ENCODE measurements around the gene BANP. TPM values are rescaled to one million over a fixed set of nuclear protein-coding genes. Genes with fewer than 3 reads are reported as not detected.

BANP gene
- total and polyA plus RNA-seq, 2 of the 8 experiments (the other 6 are each of a cell fraction or from before 2014, with no cell fraction given) = 25.8 to 39.8 TPM

- no peak overlapping the region for H3K27ac ChIP-seq (ENCODE audit: low read depth, low read length)
- no peak overlapping the region for H2BK12ac ChIP-seq (ENCODE audit: low read depth, low read length)
- no peak overlapping the region for H4K91ac ChIP-seq (replicated peaks; ENCODE audit: insufficient read length, low read length)
- no peak overlapping the region for H3K4me3 ChIP-seq (ENCODE audit: extremely low read depth in 1 of 4, insufficient read depth in 2 of 4, low read depth in 3 of 4, low read length in 4 of 4)
- H4K5ac ChIP-seq (ENCODE audit: insufficient read length, low read depth, low read length) = no peak overlapping the region
- H2BK120ac ChIP-seq (replicated peaks; ENCODE audit: low read depth, low read length) = no peak overlapping the region
- H2AK5ac ChIP-seq (ENCODE audit: low read depth, low read length) = no peak overlapping the region
- 73% methylated on average over 11 of the region's 11 CpGs; no CpG with 5 or more reads in 1 of the 2 experiments for WGBS, 2 experiments (ENCODE audit: extremely low coverage in 1 of 2, insufficient coverage in 1 of 2, insufficient read length in 1 of 2, insufficient replicate concordance in 2 of 2, low coverage in 1 of 2, low lambda C conversion rate in 2 of 2, missing lambda C conversion rate in 1 of 2)
- ChIA-PET CTCF (ENCODE audit: partially characterized antibody) (interaction anchor here (0.6 to 1.8 kb wide), 12 partner anchors 10 to 807 kb away, joined by 3 to 10 read pairs (median 4); no protein-coding TSS in a partner anchor), POLR2A (ENCODE audit: partially characterized antibody) (interaction anchor here (0.7 kb wide), 1 partner anchor 18 kb away, joined by 3 read pairs; no protein-coding TSS in a partner anchor)
- H4K20me1 ChIP-seq (replicated peaks in 1 of 2; ENCODE audit: control insufficient read depth in 1 of 2, insufficient read depth in 2 of 2, low read length in 2 of 2) = no peaks in the 10 kb centered on the region
- no peaks in the 10 kb centered on the region for H3K23me2 ChIP-seq (ENCODE audit: low read depth, low read length)
- no peaks in the 10 kb centered on the region for H3K27me3 ChIP-seq (replicated peaks in 1 of 4; ENCODE audit: control insufficient read depth in 3 of 4, extremely low read depth in 1 of 4, insufficient read depth in 3 of 4, low read length in 3 of 4)
- no peaks in the 10 kb centered on the region for H3K9me3 ChIP-seq (ENCODE audit: insufficient read depth in 2 of 2, low read depth in 1 of 2, low read length in 1 of 2)
- H2BK5ac ChIP-seq (ENCODE audit: low read depth, low read length) = no peak overlapping the region
- DNase-seq (ENCODE audit: low read depth in 1 of 2, low spot score in 2 of 2) (no peak), FAIRE-seq (no peak)
- H3K79me2 ChIP-seq (ENCODE audit: control insufficient read depth in 1 of 2, insufficient read depth in 2 of 2, low read length in 2 of 2) = no peaks in the 10 kb centered on the region
- H3K14ac ChIP-seq (ENCODE audit: insufficient read length) = no peak overlapping the region
- no peak overlapping the region; a peak in 1 of 7 replicates for H3K9ac ChIP-seq (replicated peaks in 1 of 4; ENCODE audit: extremely low read depth in 1 of 4, low read depth in 3 of 4, low read length in 3 of 4)
- no peak overlapping the region for H3K4me2 ChIP-seq (ENCODE audit: insufficient read depth in 1 of 2, low read depth in 2 of 2, low read length in 2 of 2)
- H3K23ac ChIP-seq (ENCODE audit: insufficient read length) = no peak overlapping the region
- H3K36me3 ChIP-seq (ENCODE audit: control insufficient read depth in 2 of 4, insufficient read depth in 4 of 4, low read length in 3 of 4) = no peaks in the 10 kb centered on the region
- H3K18ac ChIP-seq (ENCODE audit: extremely low read depth, low read length) = no peak overlapping the region
- H3K79me1 ChIP-seq (ENCODE audit: low read depth, low read length) = no peaks in the 10 kb centered on the region
- peaks cover 0 to 11% (median under 1%) of the 10 kb centered on the region in 4 experiments; a peak in 3 of 7 replicates for H3K4me1 ChIP-seq (replicated peaks in 1 of 4; ENCODE audit: control insufficient read depth in 3 of 4, insufficient read depth in 4 of 4, low read length in 3 of 4)
- no peak overlapping the region for H2AFZ ChIP-seq (ENCODE audit: low read length)
- H3K4ac ChIP-seq (replicated peaks; ENCODE audit: insufficient read length, low read depth, low read length) = no peak overlapping the region
- no peak overlapping the region for H2BK20ac ChIP-seq (ENCODE audit: low read length)
- no peak overlapping the region; the same call in 1 of the 2 replicates for H4K8ac ChIP-seq (ENCODE audit: extremely low read depth, insufficient read depth, low read length)
- H2BK15ac ChIP-seq (ENCODE audit: low read length) = no peak overlapping the region
- no peak overlapping the region for H3K56ac ChIP-seq (replicated peaks; ENCODE audit: insufficient read length, low read depth, low read length)
- no peak for TF ChIP-seq YY1 (IDR thresholded peaks at IDR 0.05; ENCODE audit: low read depth, low read length)
- TF ChIP-seq RAD21 (IDR thresholded peaks at IDR 0.05 in 1 of 2, conservative IDR thresholded peaks at IDR 0.05 in 1 of 2; ENCODE audit: low read depth in 2 of 2, low read length in 2 of 2) = peak; percentile 57 to 68
- no peak for TF ChIP-seq NANOG (IDR thresholded peaks at IDR 0.05; ENCODE audit: insufficient read depth, low read depth, low read length, poor library complexity, severe bottlenecking)
- TF ChIP-seq KDM5A (IDR thresholded peaks at IDR 0.05; ENCODE audit: low read length) = no peak
- TF ChIP-seq CTCF (IDR thresholded peaks at IDR 0.05; ENCODE audit: control extremely low read depth in 1 of 3, insufficient read depth in 1 of 3, low read depth in 1 of 3, low read length in 3 of 3) = peak; percentile 36 to 58 (median 45); a peak in 3 of 4 replicates
- no peak for TF ChIP-seq BCL11A (IDR thresholded peaks at IDR 0.05; ENCODE audit: low read depth in 2 of 2, low read length in 2 of 2)
- no peak for TF ChIP-seq TAF1 (IDR thresholded peaks at IDR 0.05; ENCODE audit: low read depth, low read length)
Measured at GRCh38 chr16:87930456-87930855, 20.8 kb upstream of the BANP start.
